GM12874 (cell line): ENCODE measurements around the gene ITSN1.

Source experiments
- TF ChIP-seq, protein P1 (sequence below): IDR thresholded peaks from 2 replicates; pipeline ENCODE4 v1.5.1; 2011; ENCODE audit warnings: low read depth, mild to moderate bottlenecking, control low read depth, low read length, moderate library complexity; ENCODE audit not compliant: insufficient read depth

The ITSN1 gene

DNA sequence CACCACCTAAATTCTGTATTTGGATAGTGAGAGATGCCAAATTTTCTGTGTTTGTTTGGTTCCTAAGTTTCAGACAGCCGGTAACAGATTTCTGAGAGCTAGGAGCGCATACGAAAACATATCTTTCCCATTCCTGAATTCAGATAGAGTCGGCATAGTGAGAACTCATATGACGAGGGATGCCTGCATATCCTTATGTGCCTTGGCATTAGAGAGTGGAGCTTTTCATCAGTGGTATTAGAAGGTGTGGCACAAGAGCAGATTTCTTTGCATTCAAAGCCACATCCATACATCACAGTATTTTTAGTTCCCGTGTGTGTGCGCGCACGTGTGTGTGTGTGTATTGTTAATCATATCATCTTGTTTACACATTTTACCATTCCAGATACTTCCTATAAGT lies 187.5 kb downstream of the ITSN1 start:
- TF ChIP-seq, protein P1, sequence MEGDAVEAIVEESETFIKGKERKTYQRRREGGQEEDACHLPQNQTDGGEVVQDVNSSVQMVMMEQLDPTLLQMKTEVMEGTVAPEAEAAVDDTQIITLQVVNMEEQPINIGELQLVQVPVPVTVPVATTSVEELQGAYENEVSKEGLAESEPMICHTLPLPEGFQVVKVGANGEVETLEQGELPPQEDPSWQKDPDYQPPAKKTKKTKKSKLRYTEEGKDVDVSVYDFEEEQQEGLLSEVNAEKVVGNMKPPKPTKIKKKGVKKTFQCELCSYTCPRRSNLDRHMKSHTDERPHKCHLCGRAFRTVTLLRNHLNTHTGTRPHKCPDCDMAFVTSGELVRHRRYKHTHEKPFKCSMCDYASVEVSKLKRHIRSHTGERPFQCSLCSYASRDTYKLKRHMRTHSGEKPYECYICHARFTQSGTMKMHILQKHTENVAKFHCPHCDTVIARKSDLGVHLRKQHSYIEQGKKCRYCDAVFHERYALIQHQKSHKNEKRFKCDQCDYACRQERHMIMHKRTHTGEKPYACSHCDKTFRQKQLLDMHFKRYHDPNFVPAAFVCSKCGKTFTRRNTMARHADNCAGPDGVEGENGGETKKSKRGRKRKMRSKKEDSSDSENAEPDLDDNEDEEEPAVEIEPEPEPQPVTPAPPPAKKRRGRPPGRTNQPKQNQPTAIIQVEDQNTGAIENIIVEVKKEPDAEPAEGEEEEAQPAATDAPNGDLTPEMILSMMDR, result no peak

DNA sequence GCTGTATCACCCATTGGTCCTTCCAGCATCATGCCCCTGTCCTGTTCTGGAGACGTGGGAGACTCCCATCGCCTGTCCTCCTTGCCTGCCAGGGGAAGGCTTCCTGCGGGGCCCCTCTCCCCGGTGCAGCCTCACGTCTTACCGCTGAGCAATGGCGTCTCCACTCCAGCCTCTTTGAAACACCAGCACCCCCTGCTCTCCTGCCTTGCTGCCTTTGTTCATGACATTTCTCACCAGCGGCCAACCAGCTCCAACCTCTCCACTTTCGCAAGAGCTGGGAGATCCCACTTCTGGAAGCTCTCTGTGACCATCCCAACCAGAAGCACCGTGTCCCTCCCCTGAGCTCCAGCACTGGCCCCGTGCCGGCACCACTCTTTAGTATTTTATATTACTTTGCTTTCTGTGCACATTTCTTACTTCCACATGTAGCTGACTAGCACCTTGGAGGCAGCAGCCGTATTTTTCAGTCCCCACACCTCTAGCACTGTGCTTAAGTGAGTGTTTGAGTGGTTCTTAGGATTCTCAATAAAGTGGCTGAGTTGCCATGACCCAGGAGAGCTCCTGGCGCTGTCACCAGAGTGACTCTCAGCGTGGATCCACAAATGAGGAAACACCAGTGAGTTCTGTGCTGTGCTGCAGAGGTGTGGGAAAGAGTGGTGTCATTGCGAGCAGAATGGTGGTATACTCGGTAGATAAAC lies 189.8 kb downstream of the ITSN1 start:
- TF ChIP-seq, protein P1, result no peak

DNA sequence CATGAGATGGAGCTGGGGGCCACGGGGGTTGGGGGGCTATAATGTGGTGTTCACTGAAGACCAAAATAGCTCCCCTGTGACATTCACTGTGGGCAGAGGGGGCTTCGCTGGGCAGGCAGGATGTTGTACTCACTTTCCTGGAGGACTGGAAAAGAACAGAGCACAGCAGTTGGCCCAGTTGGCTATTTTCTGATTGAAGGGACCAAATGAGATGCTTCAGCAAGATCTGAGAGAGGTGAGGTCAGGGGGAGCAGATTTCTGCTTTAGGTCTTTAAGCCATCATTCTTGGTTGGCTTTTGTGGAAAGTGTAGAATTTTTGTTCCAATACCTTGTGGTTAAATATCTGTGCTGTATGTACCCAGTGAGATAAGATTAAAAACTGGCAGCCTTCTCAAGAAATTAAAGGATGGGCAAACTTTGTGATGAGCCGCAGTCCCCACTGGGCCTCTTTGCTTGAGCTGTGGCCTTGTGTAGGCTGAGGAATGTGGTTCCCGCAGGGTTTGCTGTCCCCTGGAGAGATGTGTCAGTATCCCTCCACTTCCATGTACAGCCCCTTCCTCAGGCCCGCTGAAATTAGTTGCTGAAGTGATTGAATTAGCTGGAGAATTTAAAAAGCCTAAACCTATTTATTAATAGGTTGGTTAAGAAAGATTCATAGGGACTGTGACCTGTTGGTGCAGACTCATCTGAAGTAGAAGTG lies 192.7 kb downstream of the ITSN1 start:
- TF ChIP-seq, protein P1, result no peak

DNA sequence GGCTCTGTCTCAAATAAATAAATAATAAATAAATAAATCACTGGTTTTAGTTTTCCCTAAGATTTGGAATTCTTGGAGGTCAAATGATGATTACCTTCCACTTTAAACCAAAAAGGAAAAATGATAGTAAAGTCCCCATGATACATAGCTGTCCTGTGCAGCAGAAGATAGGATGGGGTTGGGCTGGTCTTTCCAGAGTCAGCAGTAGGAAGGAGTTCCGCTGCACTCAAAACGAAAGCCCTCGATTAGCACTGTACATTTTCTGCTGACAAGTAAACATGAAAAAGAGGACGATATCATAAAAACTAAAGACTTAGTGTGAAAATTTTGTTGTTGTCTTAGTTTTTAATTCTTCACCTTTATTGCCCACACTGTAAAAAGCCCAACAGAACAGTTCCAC lies 193.6 kb downstream of the ITSN1 start:
- TF ChIP-seq, protein P1, result no peak

DNA sequence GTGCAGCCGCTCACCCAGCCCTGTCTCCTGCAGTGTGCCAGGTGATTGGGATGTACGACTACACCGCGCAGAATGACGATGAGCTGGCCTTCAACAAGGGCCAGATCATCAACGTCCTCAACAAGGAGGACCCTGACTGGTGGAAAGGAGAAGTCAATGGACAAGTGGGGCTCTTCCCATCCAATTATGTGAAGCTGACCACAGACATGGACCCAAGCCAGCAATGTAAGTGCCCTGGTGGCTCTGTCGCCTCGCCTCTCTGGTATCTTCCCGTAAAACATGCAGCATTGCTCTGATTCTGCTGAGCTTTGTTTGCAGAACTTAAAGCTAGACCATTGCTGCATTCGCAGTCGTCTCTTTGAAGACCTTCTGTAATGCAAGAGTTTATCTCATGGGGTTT lies 194.1 kb downstream of the ITSN1 start:
- TF ChIP-seq, protein P1, result no peak

DNA sequence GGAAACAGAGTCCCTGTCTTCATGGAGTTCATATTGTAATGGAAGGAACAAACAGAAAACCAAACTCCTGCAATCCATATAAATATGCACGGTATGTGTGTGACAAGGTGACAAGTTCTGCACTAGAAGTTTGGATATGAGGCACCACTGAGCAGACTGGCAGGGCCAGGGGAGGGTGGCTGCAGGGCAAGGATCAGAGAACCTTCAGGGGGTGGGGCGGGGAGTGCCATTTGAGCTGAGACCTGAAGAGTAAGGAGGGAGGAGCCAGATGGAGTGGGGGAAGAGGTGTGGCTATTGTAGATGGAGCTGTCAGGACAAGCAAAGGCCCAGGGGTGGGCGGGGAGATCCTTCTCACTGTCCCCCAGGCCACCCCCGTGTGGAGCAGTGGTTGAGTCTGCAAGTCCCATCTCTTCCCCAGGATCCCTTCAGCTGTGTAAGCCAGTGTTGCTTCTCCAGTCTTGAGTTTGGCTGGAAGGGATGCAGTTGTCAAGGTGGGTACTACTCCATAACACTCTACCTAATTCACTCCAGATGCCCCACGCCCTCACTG lies 196.9 kb downstream of the ITSN1 start:
- TF ChIP-seq, protein P1, result no peak

DNA sequence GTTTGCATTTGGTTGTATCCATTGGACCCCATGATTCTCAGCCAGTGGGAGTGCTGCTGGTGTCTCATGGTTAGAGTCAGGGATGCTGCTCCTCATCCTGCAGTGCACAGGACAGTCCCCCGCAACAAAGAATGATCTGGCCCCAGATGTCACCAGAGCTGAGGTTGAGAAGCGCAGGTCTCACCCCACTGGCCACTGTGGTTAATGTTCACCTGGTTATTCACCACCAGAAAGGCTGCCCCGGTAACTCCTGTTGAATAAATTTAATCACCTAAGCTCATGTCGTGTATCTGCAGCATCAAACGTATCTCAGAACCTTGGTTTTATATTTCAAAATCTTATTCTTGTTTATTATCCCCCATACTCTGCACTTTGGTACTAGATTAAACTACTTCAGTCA lies 197.5 kb downstream of the ITSN1 start:
- TF ChIP-seq, protein P1, result no peak
